Measurements from ENCODE around the gene NANOS3. TPM values are rescaled to one million over a fixed set of nuclear protein-coding genes. Genes with fewer than 3 reads are reported as not detected.

NANOS3 gene
- total and polyA plus RNA-seq, 9 of the 15 experiments (the other 6 are each of a cell fraction or from before 2014, with no cell fraction given) = not detected

- TF ChIP-seq, protein P1, sequence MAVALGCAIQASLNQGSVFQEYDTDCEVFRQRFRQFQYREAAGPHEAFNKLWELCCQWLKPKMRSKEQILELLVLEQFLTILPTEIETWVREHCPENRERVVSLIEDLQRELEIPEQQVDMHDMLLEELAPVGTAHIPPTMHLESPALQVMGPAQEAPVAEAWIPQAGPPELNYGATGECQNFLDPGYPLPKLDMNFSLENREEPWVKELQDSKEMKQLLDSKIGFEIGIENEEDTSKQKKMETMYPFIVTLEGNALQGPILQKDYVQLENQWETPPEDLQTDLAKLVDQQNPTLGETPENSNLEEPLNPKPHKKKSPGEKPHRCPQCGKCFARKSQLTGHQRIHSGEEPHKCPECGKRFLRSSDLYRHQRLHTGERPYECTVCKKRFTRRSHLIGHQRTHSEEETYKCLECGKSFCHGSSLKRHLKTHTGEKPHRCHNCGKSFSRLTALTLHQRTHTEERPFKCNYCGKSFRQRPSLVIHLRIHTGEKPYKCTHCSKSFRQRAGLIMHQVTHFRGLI (CRISPR knock-in tag; IDR thresholded peaks at IDR 0.05) = no peak
- TF ChIP-seq ARHGAP35 (IDR thresholded peaks at IDR 0.05; ENCODE audit: partially characterized antibody) = no peak
- peak; percentile 94 for TF ChIP-seq CREM (IDR thresholded peaks at IDR 0.05; ENCODE audit: low read depth)
- TF ChIP-seq PHB2 (IDR thresholded peaks at IDR 0.05; ENCODE audit: low read depth) = no peak
- TF ChIP-seq GATAD2B (IDR thresholded peaks at IDR 0.05; ENCODE audit: borderline replicate concordance) = peak; percentile 93; the same call in 1 of the 2 replicates
- TF ChIP-seq HNRNPL (IDR thresholded peaks at IDR 0.05; ENCODE audit: low read depth, low read length) = no peak
- peak; percentile 72 for TF ChIP-seq CTCFL (IDR thresholded peaks at IDR 0.05; ENCODE audit: borderline replicate concordance, insufficient read depth, low read depth, low read length, poor library complexity, severe bottlenecking)
- peak; percentile 95 for TF ChIP-seq HMGN3 (IDR thresholded peaks at IDR 0.05; ENCODE audit: borderline replicate concordance, extremely low read depth, insufficient read length, low read depth, low read length)
- TF ChIP-seq, protein P2, sequence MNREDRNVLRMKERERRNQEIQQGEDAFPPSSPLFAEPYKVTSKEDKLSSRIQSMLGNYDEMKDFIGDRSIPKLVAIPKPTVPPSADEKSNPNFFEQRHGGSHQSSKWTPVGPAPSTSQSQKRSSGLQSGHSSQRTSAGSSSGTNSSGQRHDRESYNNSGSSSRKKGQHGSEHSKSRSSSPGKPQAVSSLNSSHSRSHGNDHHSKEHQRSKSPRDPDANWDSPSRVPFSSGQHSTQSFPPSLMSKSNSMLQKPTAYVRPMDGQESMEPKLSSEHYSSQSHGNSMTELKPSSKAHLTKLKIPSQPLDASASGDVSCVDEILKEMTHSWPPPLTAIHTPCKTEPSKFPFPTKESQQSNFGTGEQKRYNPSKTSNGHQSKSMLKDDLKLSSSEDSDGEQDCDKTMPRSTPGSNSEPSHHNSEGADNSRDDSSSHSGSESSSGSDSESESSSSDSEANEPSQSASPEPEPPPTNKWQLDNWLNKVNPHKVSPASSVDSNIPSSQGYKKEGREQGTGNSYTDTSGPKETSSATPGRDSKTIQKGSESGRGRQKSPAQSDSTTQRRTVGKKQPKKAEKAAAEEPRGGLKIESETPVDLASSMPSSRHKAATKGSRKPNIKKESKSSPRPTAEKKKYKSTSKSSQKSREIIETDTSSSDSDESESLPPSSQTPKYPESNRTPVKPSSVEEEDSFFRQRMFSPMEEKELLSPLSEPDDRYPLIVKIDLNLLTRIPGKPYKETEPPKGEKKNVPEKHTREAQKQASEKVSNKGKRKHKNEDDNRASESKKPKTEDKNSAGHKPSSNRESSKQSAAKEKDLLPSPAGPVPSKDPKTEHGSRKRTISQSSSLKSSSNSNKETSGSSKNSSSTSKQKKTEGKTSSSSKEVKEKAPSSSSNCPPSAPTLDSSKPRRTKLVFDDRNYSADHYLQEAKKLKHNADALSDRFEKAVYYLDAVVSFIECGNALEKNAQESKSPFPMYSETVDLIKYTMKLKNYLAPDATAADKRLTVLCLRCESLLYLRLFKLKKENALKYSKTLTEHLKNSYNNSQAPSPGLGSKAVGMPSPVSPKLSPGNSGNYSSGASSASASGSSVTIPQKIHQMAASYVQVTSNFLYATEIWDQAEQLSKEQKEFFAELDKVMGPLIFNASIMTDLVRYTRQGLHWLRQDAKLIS (CRISPR knock-in tag; IDR thresholded peaks at IDR 0.05) = 0 out of 2 replicates have a peak, but pooled peaks have one; percentile 84
Observed at GRCh38 chr19:13880059-13881043, 3.4 kb downstream of the NANOS3 start (continued).
